Astrocyte (in vitro differentiated cells and primary cell): ENCODE results near the gene TIMP4.

ENCODE experiments used
- CTCF ChIP-seq: IDR thresholded peaks from 2 replicates; pipeline ENCODE4 v1.5.1; 2011; ENCODE audit warnings: low read depth, mild to moderate bottlenecking, inconsistent platforms, low read length, moderate library complexity; ENCODE audit not compliant: insufficient read depth
- EZH2 ChIP-seq: IDR thresholded peaks from 2 replicates; pipeline ENCODE4 v1.6.1; 2012; ENCODE audit warnings: mild to moderate bottlenecking, low read length, inconsistent platforms; ENCODE audit not compliant: insufficient read depth

GRCh38 chr3:12158387-12159226, at the start of gene TIMP4:
- TF ChIP-seq CTCF (no peak), EZH2 (no peak)
